Measurements from ENCODE around the gene ATXN3. TPM values are rescaled to one million over a fixed set of nuclear protein-coding genes. Genes with fewer than 3 reads are reported as not detected.

ATXN3 gene
- total RNA-seq, 2 donors from 2014 or later, result 20.6 to 21.8 TPM

- no peak overlapping the region for H3K27ac ChIP-seq
- H3K4me3 ChIP-seq, result no peak overlapping the region
- H3K9me3 ChIP-seq, result no peaks in the 10 kb centered on the region
- intact Hi-C loops (cut with DNase I), result no loop called here
- TF ChIP-seq CTCF (IDR thresholded peaks at IDR 0.05), result no peak
- no peaks in the 10 kb centered on the region for H3K4me1 ChIP-seq
- DNase-seq, result no peak
- H3K27me3 ChIP-seq, result no peaks in the 10 kb centered on the region
- no peak overlapping the region for H3K9ac ChIP-seq (ENCODE audit: low read depth in 2 of 2, low read length in 2 of 2)
- peaks cover 10% of the 10 kb centered on the region for H3K36me3 ChIP-seq
Measured at GRCh38 chr14:92143309-92143708, 36.9 kb upstream of the ATXN3 start.

- Histone ChIP-seq H3K27me3 (no peaks in the 10 kb centered on the region), H3K36me3 (peaks cover 7% of the 10 kb centered on the region), H3K9me3 (no peaks in the 10 kb centered on the region), H3K9ac (ENCODE audit: low read depth in 2 of 2, low read length in 2 of 2) (no peak overlapping the region), H3K4me1 (no peaks in the 10 kb centered on the region), H3K4me3 (no peak overlapping the region), H3K27ac (no peak overlapping the region)
- peak; percentile 47 for TF ChIP-seq CTCF (IDR thresholded peaks at IDR 0.05)
- intact Hi-C loops (cut with DNase I), result loop anchor here (10.0 kb wide), 1 partner anchor 320 kb away; no protein-coding TSS in a partner anchor
- no peak for DNase-seq
Measured at GRCh38 chr14:92135269-92135668, 28.9 kb upstream of the ATXN3 start.

GRCh38 chr14:92134456-92134855 is 28.1 kb upstream of the ATXN3 start:
- no peak for DNase-seq
- Histone ChIP-seq H3K4me3 (no peak overlapping the region), H3K9me3 (no peaks in the 10 kb centered on the region), H3K36me3 (peaks cover 7% of the 10 kb centered on the region), H3K27ac (no peak overlapping the region), H3K27me3 (no peaks in the 10 kb centered on the region), H3K4me1 (no peaks in the 10 kb centered on the region), H3K9ac (ENCODE audit: low read depth in 2 of 2, low read length in 2 of 2) (no peak overlapping the region)
- TF ChIP-seq CTCF (IDR thresholded peaks at IDR 0.05), result no peak
- intact Hi-C loops (cut with DNase I), result loop anchor here (10.0 kb wide), 1 partner anchor 320 kb away; no protein-coding TSS in a partner anchor

- Histone ChIP-seq H3K27me3 (no peaks in the 10 kb centered on the region), H3K9ac (ENCODE audit: low read depth in 2 of 2, low read length in 2 of 2) (peak overlapping the region; percentile 95 to 96), H3K27ac (no peak overlapping the region), H3K36me3 (no peaks in the 10 kb centered on the region), H3K4me3 (peak overlapping the region; percentile 94), H3K9me3 (no peaks in the 10 kb centered on the region), H3K4me1 (no peaks in the 10 kb centered on the region)
- TF ChIP-seq CTCF (IDR thresholded peaks at IDR 0.05), result no peak
- no peak for DNase-seq
- intact Hi-C loops (cut with DNase I), result loop anchor here (10.0 kb wide), 1 partner anchor 562 kb away; no protein-coding TSS in a partner anchor
Measured at GRCh38 chr14:92122761-92123160, 16.4 kb upstream of the ATXN3 start.

GRCh38 chr14:92122351-92122677 is 15.9 kb upstream of the ATXN3 start:
- no peak for TF ChIP-seq CTCF (IDR thresholded peaks at IDR 0.05)
- DNase-seq, result peak; percentile 32
- peak overlapping the region; percentile 81 for H3K27ac ChIP-seq
- H3K27me3 ChIP-seq, result no peaks in the 10 kb centered on the region
- intact Hi-C loops (cut with DNase I), result loop anchor here (10.0 kb wide), 1 partner anchor 562 kb away; no protein-coding TSS in a partner anchor
- H3K4me3 ChIP-seq, result peak overlapping the region; percentile 94
- no peaks in the 10 kb centered on the region for H3K36me3 ChIP-seq
- peak overlapping the region; percentile 95 to 96 for H3K9ac ChIP-seq (ENCODE audit: low read depth in 2 of 2, low read length in 2 of 2)
- no peaks in the 10 kb centered on the region for H3K9me3 ChIP-seq
- no peaks in the 10 kb centered on the region for H3K4me1 ChIP-seq
